MM.1S (cell line): ENCODE measurements around the gene CFB.

Experiments
- CTCF ChIP-seq: fragments of 300-600 bp; sonication (generic); IDR thresholded peaks from 2 replicates; pipeline ENCODE4 v1.5.1; 2016; ENCODE audit warnings: antibody characterized with exemption, low read length, mixed read lengths
- EZH2phosphoT487 ChIP-seq: fragments of 300-600 bp; sonication (generic); IDR thresholded peaks from 2 replicates; pipeline ENCODE4 v1.6.1; 2018; ENCODE audit warnings: antibody characterized with exemption, low read length

DNA sequence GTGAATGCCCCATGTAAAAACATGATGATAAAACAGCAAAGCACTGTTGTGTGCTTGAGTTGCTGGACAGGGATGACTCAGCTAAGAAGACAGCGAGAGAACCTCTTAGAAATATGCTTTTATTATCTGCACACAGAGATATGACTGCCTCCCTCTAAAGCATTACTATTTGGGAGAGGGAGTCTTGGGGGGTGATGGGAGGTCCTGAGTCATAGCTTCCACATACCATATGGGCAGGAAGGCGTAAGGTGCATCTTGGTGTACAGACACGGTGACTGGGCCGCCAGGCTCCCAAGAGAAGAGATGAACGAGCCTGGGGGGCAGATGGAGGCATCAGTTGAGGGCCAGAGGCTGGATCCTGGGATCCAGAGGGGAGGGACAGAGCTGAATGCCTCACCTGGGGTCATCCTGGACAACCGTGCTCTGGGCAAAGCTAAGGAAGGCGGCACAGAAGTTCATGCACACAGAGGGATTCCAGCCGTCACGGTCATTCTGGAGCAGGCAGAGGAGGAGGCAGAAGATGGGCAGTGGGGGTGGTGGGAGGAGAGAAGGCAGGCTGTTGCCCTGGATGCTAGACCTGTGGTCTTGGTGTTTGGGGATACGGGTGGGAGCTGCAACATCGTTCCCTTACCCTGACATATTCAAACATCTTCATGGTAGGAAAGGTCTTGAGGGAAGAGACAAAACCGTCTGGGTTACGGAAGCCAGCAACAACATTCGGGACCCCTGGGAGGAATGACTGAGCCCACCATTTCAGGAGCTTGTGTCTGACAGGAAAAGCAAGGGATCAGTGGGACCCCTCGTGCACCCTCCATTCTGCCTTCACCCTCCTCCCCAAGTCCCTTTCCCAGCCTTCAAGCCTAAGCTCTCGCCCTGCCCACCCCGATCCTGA is 24.1 kb downstream of the CFB start:
- TF ChIP-seq CTCF (no peak), EZH2phosphoT487 (no peak)
